ENCODE data around the gene TTLL4.

The TTLL4 gene

GRCh38 chr2:218698885-218699284 is 11.8 kb upstream of the TTLL4 start:
- Mint-ChIP-seq H3K4me3 (no peak overlapping the region), H3K27me3 (ENCODE audit: low read depth) (peaks cover 6% of the 10 kb centered on the region), H3K27ac (no peak overlapping the region), H3K36me3 (ENCODE audit: low read depth) (peaks cover 2% of the 10 kb centered on the region), H3K9me3 (no peaks in the 10 kb centered on the region), H3K4me1 (ENCODE audit: low read depth) (no peaks in the 10 kb centered on the region)

- H3K4me3 Mint-ChIP-seq: no peak overlapping the region
- H3K36me3 Mint-ChIP-seq (ENCODE audit: low read depth): no peaks in the 10 kb centered on the region
- no peaks in the 10 kb centered on the region for H3K4me1 Mint-ChIP-seq (ENCODE audit: low read depth)
- no peak overlapping the region for H3K27ac Mint-ChIP-seq
- H3K9me3 Mint-ChIP-seq: no peaks in the 10 kb centered on the region
- H3K27me3 Mint-ChIP-seq (ENCODE audit: low read depth): peaks cover 9% of the 10 kb centered on the region
Measured at GRCh38 chr2:218701806-218702205, 8.8 kb upstream of the TTLL4 start.

DNA sequence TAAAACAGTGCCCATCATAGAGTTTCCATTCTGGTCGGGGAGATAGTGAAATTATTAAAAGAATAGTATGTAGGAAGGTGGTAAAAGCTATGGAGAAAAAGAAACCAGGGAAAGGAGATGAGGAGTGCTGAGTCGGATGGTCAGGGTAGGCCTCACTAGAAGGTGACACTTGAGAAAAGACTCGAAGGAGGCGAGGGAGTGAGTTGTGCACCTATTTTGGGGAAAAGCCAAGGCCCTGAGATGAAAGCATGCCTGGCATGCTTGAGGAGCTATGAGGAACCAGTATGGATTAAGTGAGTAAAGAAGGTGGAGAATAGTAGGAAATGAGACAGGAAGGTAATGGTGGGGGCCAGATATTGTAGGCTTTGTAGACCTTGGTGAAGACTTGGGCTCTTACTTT is 7.3 kb upstream of the TTLL4 start:
- Mint-ChIP-seq H3K9me3 (no peaks in the 10 kb centered on the region), H3K27ac (no peak overlapping the region), H3K27me3 (ENCODE audit: low read depth) (peaks cover 9% of the 10 kb centered on the region), H3K4me3 (no peak overlapping the region), H3K4me1 (ENCODE audit: low read depth) (peaks cover 2% of the 10 kb centered on the region), H3K36me3 (ENCODE audit: low read depth) (no peaks in the 10 kb centered on the region)

DNA sequence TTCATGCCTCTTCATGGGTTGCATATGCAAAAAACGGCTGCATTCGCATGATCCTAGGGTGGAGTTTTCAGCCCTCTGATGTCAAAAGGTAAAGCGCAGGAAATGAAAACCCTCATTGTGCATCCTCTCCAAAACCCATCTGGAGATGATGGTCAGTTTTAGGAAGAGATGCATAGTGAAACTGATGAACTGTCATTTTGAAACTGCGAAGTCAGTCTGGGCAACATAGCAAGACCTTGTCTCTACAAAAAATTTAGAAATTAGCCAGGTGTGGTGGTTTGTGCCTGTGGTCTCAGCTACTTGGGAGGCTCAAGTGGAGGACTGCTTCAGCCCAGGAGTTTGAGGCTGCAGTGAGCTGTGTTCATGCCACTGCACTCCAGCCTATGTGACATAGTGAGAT is 2.5 kb upstream of the TTLL4 start:
- peaks cover 2% of the 10 kb centered on the region for H3K36me3 Mint-ChIP-seq (ENCODE audit: low read depth)
- H3K27me3 Mint-ChIP-seq (ENCODE audit: low read depth): peaks cover 9% of the 10 kb centered on the region
- H3K9me3 Mint-ChIP-seq: no peaks in the 10 kb centered on the region
- H3K4me3 Mint-ChIP-seq: no peak overlapping the region
- H3K4me1 Mint-ChIP-seq (ENCODE audit: low read depth): peaks cover 14% of the 10 kb centered on the region
- no peak overlapping the region for H3K27ac Mint-ChIP-seq

- H3K27me3 Mint-ChIP-seq (ENCODE audit: low read depth): peaks cover 4% of the 10 kb centered on the region
- H3K4me3 Mint-ChIP-seq: no peak overlapping the region
- H3K4me1 Mint-ChIP-seq (ENCODE audit: low read depth): peaks cover 20% of the 10 kb centered on the region
- H3K27ac Mint-ChIP-seq: no peak overlapping the region
- peaks cover 2% of the 10 kb centered on the region for H3K36me3 Mint-ChIP-seq (ENCODE audit: low read depth)
- H3K9me3 Mint-ChIP-seq: no peaks in the 10 kb centered on the region
Measured at GRCh38 chr2:218709908-218710307, 727 bp upstream of the TTLL4 start.

DNA sequence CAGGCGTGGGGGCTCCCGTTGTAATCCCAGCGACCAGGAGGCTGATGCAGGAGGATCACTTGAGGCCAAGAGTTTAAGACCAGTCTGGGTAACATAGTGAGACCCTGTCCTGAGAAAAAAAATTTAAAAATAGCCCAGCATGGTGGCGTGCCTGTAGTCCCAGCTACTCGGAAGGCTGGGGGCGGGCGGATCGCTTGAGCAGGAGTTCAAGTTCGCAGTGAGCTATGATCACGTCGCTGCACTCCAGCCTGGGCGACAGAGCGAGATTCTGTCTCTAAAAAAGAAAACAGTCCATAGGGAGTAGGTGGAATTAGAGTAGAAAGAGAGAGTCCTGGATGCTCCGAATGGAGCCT is 325 bp upstream of the TTLL4 start:
- peaks cover 4% of the 10 kb centered on the region for H3K27me3 Mint-ChIP-seq (ENCODE audit: low read depth)

GRCh38 chr2:218711550-218711929 is 905 bp downstream of the TTLL4 start:
- no peaks in the 10 kb centered on the region for H3K27me3 Mint-ChIP-seq (ENCODE audit: low read depth)
- no peaks in the 10 kb centered on the region for H3K9me3 Mint-ChIP-seq
- peak overlapping the region; percentile 96 for H3K4me3 Mint-ChIP-seq
- peaks cover 20% of the 10 kb centered on the region for H3K4me1 Mint-ChIP-seq (ENCODE audit: low read depth)
- peak overlapping the region; percentile 89 for H3K27ac Mint-ChIP-seq
- H3K36me3 Mint-ChIP-seq (ENCODE audit: low read depth): peaks cover 8% of the 10 kb centered on the region

More for the DNA sequence above, 325 bp upstream of the TTLL4 start:
- Mint-ChIP-seq H3K36me3 (ENCODE audit: low read depth) (peaks cover 4% of the 10 kb centered on the region), H3K27ac (peak overlapping the region; percentile 77), H3K4me1 (ENCODE audit: low read depth) (peaks cover 20% of the 10 kb centered on the region), H3K4me3 (peak overlapping the region; percentile 96), H3K9me3 (no peaks in the 10 kb centered on the region)

DNA sequence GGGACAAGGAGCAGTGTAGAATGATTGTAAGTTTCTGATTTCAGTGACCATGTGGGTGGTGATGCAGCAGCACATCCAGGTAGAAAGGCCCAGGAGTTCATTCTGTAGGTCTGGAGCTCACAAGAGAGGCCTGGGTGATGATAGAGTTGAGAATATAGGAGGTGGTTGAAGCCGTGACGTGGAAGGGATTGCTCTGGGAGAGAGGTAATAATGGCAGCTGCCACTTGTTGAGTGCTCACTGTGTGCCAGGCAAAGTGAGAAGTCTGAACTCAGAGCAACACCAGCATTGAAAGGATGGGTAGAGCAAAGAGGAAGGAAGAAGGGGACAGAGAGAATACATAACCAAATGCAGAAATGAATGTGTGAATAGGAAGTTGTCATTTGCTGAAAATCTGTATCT is 3.3 kb downstream of the TTLL4 start:
- Mint-ChIP-seq H3K4me1 (ENCODE audit: low read depth) (peaks cover 23% of the 10 kb centered on the region), H3K27ac (no peak overlapping the region), H3K4me3 (no peak overlapping the region), H3K36me3 (ENCODE audit: low read depth) (peaks cover 8% of the 10 kb centered on the region), H3K27me3 (ENCODE audit: low read depth) (no peaks in the 10 kb centered on the region), H3K9me3 (no peaks in the 10 kb centered on the region)

DNA sequence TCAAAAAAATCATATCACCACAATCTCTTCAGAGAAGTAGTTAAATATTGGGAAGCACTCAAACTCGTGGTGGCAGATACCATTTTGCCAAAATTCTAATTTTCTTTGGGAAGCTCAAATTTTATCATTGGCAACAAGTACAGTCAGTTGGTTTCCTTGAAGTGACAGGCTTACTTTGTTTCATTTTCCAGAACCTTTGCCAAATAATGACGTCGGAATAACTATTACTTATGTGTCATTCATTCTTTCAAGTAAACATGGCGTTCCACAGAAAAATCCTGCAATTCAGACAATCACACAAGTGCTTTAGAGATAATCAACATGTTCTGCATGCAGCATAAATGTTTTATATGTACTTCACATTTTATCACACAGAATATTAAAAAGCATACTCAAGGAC is 5.4 kb downstream of the TTLL4 start:
- Mint-ChIP-seq H3K4me1 (ENCODE audit: low read depth) (peaks cover 20% of the 10 kb centered on the region), H3K36me3 (ENCODE audit: low read depth) (peaks cover 14% of the 10 kb centered on the region), H3K9me3 (no peaks in the 10 kb centered on the region), H3K27me3 (ENCODE audit: low read depth) (no peaks in the 10 kb centered on the region), H3K4me3 (no peak overlapping the region), H3K27ac (no peak overlapping the region)

DNA sequence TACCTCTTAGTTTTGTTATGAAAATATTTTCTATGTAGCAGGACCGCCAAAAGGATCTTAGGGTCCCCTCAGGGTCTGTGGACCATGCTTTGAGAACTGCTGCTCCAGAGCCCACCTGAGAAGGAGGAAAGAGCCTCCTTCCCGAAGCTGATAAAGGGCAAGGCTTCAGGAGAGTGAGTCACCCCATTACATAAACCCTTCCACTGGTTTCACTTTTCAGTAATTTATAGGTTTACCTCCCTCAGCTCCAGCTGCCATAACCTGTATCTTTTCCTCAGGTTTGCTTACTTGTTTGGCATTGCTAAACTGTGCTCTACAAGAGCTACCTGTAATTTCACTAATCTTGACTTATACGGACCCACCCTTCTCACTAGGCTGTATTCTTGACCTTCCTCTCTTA is 6.6 kb downstream of the TTLL4 start:
- Mint-ChIP-seq H3K27ac (no peak overlapping the region), H3K4me3 (no peak overlapping the region), H3K4me1 (ENCODE audit: low read depth) (peaks cover 13% of the 10 kb centered on the region), H3K9me3 (no peaks in the 10 kb centered on the region), H3K36me3 (ENCODE audit: low read depth) (peaks cover 12% of the 10 kb centered on the region), H3K27me3 (ENCODE audit: low read depth) (no peaks in the 10 kb centered on the region)

DNA sequence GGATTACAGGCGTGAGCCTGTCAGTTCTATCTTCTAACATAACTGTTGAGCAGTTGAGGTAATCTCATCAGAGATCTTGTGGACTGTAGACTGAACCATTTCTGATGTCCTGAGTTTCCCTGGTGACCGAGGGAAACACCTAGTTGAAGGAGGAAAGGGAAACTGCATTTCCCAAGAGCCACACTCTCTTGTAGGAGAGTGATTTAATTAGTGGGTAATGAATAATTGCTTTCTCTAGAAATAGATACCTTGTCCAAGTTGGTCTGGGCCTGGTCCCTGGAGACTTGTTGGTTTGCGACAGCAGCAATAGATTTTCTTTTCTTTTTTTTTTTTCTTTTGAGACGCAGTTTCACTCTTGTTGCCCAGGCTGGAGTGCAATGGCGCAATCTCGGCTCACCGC is 7.4 kb downstream of the TTLL4 start:
- H3K9me3 Mint-ChIP-seq: no peaks in the 10 kb centered on the region
- H3K4me1 Mint-ChIP-seq (ENCODE audit: low read depth): peaks cover 17% of the 10 kb centered on the region
- no peak overlapping the region for H3K4me3 Mint-ChIP-seq
- no peak overlapping the region for H3K27ac Mint-ChIP-seq
- H3K36me3 Mint-ChIP-seq (ENCODE audit: low read depth): peaks cover 12% of the 10 kb centered on the region
- H3K27me3 Mint-ChIP-seq (ENCODE audit: low read depth): no peaks in the 10 kb centered on the region

GRCh38 chr2:218719457-218719856 is 8.8 kb downstream of the TTLL4 start:
- Mint-ChIP-seq H3K36me3 (ENCODE audit: low read depth) (peaks cover 14% of the 10 kb centered on the region), H3K4me1 (ENCODE audit: low read depth) (peaks cover 12% of the 10 kb centered on the region), H3K27ac (no peak overlapping the region), H3K4me3 (no peak overlapping the region), H3K27me3 (ENCODE audit: low read depth) (no peaks in the 10 kb centered on the region), H3K9me3 (no peaks in the 10 kb centered on the region)

DNA sequence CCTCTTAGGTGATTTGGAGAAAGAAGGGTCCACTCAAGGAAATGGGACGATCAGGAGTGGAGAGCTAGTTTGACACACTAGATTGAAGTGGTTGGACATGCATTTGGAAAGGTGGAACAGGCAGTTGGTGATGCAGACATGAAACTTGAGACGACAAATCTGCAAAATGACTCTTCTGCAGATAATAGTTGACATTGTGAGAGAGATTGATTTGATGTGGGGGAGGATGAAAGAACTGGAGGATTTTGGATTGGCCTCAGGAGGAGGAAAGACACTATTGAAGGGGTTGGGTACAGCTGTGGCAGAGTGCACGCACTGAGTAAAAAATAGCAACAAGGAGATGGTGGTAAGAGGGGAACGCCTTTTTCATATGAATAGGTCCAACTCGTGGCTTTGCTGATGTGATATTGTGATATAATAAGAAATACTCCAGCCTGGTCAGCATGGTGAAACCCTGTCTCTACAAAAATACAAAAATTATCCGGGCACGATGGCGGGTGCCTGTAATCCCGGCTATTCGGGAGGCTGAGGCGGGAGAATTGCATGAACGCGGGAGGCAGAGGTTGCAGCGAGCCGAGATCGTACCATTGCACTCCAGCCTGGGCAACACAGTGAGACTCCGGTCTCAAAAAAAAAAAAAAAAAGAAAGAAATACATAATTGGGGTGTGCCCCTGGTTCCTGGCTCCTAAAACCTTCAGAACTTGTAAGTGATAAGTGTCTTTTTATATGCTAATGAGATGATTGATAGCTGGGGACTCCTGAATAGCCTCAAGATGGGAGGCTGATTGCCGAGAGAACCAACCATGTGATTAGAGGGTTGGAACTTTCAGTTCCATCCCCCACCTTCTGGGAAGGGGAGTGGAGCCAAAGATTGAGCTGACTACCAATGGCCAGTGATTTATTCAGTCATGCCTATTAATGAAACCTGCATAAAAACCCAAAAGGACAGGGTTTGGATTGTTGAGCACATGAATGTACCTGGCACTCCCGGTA is 9.7 kb downstream of the TTLL4 start:
- Mint-ChIP-seq H3K9me3 (no peaks in the 10 kb centered on the region), H3K4me1 (ENCODE audit: low read depth) (peaks cover 12% of the 10 kb centered on the region), H3K36me3 (ENCODE audit: low read depth) (peaks cover 12% of the 10 kb centered on the region), H3K27ac (no peak overlapping the region), H3K27me3 (ENCODE audit: low read depth) (no peaks in the 10 kb centered on the region), H3K4me3 (no peak overlapping the region)

DNA sequence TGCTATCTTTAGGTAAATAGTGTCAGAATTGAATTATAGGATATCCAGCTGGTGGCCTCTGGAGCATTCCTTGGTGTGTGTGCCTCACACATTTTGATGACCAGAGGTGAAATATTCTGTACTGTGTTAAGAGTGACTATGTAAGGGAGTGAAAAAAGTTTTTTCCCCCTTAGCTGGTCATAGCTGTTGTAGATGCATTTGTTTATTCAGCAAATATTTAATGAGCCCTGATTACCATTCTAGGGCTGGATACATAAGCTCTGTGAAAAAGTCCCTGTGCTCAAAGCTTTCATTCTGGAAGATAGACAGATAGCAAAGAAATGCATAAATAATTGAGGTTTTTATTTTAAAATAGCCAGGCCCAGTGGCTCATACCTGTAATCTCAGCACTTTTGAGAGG is 10.9 kb downstream of the TTLL4 start:
- peaks cover 16% of the 10 kb centered on the region for H3K36me3 Mint-ChIP-seq (ENCODE audit: low read depth)
- H3K27ac Mint-ChIP-seq: no peak overlapping the region
- H3K9me3 Mint-ChIP-seq: peaks cover 8% of the 10 kb centered on the region
- no peak overlapping the region for H3K4me3 Mint-ChIP-seq
- no peaks in the 10 kb centered on the region for H3K27me3 Mint-ChIP-seq (ENCODE audit: low read depth)
- H3K4me1 Mint-ChIP-seq (ENCODE audit: low read depth): peaks cover 12% of the 10 kb centered on the region

DNA sequence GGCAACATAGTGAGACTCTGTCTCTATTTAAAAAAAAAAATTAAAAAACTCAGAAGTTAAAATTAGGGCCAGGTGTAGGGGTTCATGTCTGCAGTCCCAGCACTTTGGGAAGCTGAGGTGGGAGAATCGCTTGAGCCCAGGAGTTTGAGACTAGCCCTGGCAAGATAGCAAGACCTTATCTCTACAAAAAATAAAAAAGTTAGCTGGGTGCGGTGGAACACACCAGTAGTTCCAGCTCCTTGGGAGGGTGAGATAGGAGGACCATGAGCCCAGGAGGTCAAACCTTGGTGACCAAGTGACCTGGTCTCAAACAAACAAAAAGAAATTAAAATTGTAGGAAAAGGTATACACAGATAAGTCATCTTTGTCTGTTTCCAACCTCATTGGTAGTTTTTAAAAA is 11.3 kb downstream of the TTLL4 start:
- no peaks in the 10 kb centered on the region for H3K27me3 Mint-ChIP-seq (ENCODE audit: low read depth)
- peaks cover 16% of the 10 kb centered on the region for H3K36me3 Mint-ChIP-seq (ENCODE audit: low read depth)

More for the DNA sequence above, 11.3 kb downstream of the TTLL4 start:
- Mint-ChIP-seq H3K27ac (no peak overlapping the region), H3K9me3 (peaks cover 8% of the 10 kb centered on the region), H3K4me1 (ENCODE audit: low read depth) (peaks cover 12% of the 10 kb centered on the region), H3K4me3 (no peak overlapping the region)

Measured in T-helper 1 cell treated with Interleukin-12 subunit alpha and Interleukin-12 subunit beta and Interleukin-4 antibody, amounts not matched to agents 30 μg/mL and 1 μg/mL, for 36 hours (primary cell).